Measurements from ENCODE around the gene PWWP2A. TPM values are rescaled to one million over a fixed set of nuclear protein-coding genes. Genes with fewer than 3 reads are reported as not detected.
"Not testable (repeated sequence)": the region's sequence is repeated elsewhere in the genome, so short reads cannot be mapped to it uniquely, and the experiment has no call there.

PWWP2A gene
- total RNA-seq, 1 donor from 2014 or later, result 19.6 TPM

DNA sequence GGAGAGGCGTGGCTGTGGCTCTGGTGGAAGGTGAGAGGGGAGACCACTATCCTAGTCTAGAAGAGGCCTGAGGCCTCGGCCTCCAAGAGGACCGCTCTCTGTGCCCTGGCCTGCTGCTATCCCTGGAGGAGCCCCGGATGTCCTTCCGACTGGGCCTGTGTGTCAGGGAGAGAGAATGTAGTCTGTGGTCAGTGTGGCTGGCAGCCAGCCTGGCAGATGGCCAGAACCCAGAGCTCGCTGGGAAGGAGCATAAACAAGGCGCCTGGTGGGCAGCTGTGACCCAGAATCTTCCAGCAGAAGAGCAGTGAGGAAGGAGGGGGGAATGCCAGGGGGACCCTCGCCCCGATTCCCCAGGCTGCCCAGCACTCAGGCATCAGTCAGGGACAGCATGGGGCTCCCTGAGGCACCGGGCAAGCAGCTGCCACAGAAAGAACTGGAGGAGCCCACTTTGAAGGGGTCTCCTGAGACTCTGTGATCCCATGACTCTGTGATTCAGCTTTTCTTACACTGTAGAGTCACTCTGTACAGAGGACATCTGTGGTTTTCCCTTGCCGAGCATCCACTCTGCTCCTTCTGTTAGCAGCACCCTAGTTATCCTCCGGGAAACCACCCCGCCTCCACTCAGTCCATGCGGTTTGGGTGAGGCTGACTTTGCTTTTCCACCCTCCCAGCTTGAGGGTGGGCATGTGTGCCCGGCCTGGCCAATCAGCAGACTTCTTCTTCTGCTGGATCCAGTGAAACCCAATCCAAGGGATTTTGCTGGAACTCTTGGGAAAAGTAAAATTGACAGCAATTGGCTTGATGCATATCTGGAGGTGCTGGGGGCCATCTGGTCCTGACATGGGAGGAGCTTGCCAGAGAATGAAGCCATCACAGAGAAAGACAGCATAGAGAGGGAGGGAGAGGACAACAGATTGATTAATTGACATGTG, 46.2 kb upstream of the PWWP2A start:
- peaks cover 53% of the 10 kb centered on the region for H3K4me1 ChIP-seq (ENCODE audit: insufficient read depth, low read length)

DNA sequence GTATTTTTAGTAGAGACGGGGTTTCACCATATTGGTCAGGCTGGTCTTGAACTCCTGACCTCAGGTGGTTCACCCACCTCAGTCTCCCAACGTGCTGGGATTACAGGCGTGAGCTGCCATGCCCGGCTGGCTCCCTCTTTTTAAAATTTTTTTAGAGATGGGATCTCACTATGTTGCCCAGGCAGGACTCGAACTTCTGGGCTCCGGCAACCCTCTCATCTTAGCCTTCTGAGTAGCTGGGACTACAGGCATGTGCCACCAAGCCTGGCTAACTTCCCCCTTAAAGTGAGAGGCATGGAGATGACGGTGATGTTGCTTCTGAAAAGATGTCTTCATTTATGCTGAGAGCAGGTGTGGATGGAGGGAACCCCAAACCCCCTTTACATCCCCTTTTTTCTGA, 43.7 kb upstream of the PWWP2A start:
- Histone ChIP-seq H3K36me3 (ENCODE audit: insufficient read depth, low read length) (no peaks in the 10 kb centered on the region), H3K4me3 (ENCODE audit: insufficient read depth, low read depth, low read length) (no peak overlapping the region), H3K4me1 (ENCODE audit: insufficient read depth, low read length) (peaks cover 47% of the 10 kb centered on the region), H3K27ac (ENCODE audit: low read depth, low read length) (no peak overlapping the region), H3K27me3 (ENCODE audit: insufficient read depth, low read length) (no peaks in the 10 kb centered on the region), H3K4me2 (ENCODE audit: low read length) (no peak overlapping the region), H2AFZ (ENCODE audit: low read depth, low read length) (no peak overlapping the region), H3K79me2 (ENCODE audit: insufficient read depth, low read length) (no peaks in the 10 kb centered on the region), H3K9ac (ENCODE audit: low read length) (no peak overlapping the region), H4K20me1 (ENCODE audit: insufficient read depth, low read length) (no peaks in the 10 kb centered on the region), H3K9me3 (ENCODE audit: insufficient read depth, low read depth, low read length) (no peaks in the 10 kb centered on the region)
- Mint-ChIP-seq H3K27ac (ENCODE audit: unreplicated experiment) (no peak overlapping the region), H3K4me3 (ENCODE audit: unreplicated experiment) (no peak overlapping the region), H3K9me3 (ENCODE audit: unreplicated experiment) (no peaks in the 10 kb centered on the region), H3K36me3 (ENCODE audit: low read depth, unreplicated experiment) (no peaks in the 10 kb centered on the region), H3K27me3 (ENCODE audit: low read depth, unreplicated experiment) (no peaks in the 10 kb centered on the region), H3K4me1 (ENCODE audit: low read depth, unreplicated experiment) (peaks cover 44% of the 10 kb centered on the region)
- DNase-seq (ENCODE audit: low read depth), result no peak
- FAIRE-seq, result no peak
- no peak for TF ChIP-seq EZH2 (IDR thresholded peaks at IDR 0.05; ENCODE audit: insufficient read depth, low read length)
- TF ChIP-seq, protein P1, sequence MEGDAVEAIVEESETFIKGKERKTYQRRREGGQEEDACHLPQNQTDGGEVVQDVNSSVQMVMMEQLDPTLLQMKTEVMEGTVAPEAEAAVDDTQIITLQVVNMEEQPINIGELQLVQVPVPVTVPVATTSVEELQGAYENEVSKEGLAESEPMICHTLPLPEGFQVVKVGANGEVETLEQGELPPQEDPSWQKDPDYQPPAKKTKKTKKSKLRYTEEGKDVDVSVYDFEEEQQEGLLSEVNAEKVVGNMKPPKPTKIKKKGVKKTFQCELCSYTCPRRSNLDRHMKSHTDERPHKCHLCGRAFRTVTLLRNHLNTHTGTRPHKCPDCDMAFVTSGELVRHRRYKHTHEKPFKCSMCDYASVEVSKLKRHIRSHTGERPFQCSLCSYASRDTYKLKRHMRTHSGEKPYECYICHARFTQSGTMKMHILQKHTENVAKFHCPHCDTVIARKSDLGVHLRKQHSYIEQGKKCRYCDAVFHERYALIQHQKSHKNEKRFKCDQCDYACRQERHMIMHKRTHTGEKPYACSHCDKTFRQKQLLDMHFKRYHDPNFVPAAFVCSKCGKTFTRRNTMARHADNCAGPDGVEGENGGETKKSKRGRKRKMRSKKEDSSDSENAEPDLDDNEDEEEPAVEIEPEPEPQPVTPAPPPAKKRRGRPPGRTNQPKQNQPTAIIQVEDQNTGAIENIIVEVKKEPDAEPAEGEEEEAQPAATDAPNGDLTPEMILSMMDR (IDR thresholded peaks at IDR 0.05; ENCODE audit: insufficient read depth, low read depth, low read length), result no peak

More for the DNA sequence above, 46.2 kb upstream of the PWWP2A start:
- FAIRE-seq, result peak; percentile 99
- peak overlapping the region; percentile 99 for H3K27ac ChIP-seq (ENCODE audit: low read depth, low read length)
- no peaks in the 10 kb centered on the region for H3K79me2 ChIP-seq (ENCODE audit: insufficient read depth, low read length)
- peak overlapping the region; percentile 100 for H3K27ac Mint-ChIP-seq (ENCODE audit: unreplicated experiment)
- peak overlapping the region; percentile 86 for H3K4me2 ChIP-seq (ENCODE audit: low read length)
- H3K27me3 Mint-ChIP-seq (ENCODE audit: low read depth, unreplicated experiment), result no peaks in the 10 kb centered on the region
- H3K9ac ChIP-seq (ENCODE audit: low read length), result peak overlapping the region; percentile 89
- no peaks in the 10 kb centered on the region for H3K36me3 ChIP-seq (ENCODE audit: insufficient read depth, low read length)
- H3K4me3 ChIP-seq (ENCODE audit: insufficient read depth, low read depth, low read length), result peak overlapping the region; percentile 41
- H3K4me3 Mint-ChIP-seq (ENCODE audit: unreplicated experiment), result peak overlapping the region; percentile 75
- H3K9me3 Mint-ChIP-seq (ENCODE audit: unreplicated experiment), result no peaks in the 10 kb centered on the region
- no peaks in the 10 kb centered on the region for H3K36me3 Mint-ChIP-seq (ENCODE audit: low read depth, unreplicated experiment)
- no peaks in the 10 kb centered on the region for H3K9me3 ChIP-seq (ENCODE audit: insufficient read depth, low read depth, low read length)
- peaks cover 48% of the 10 kb centered on the region for H3K4me1 Mint-ChIP-seq (ENCODE audit: low read depth, unreplicated experiment)
- H3K27me3 ChIP-seq (ENCODE audit: insufficient read depth, low read length), result no peaks in the 10 kb centered on the region
- H2AFZ ChIP-seq (ENCODE audit: low read depth, low read length), result peak overlapping the region; percentile 69
- TF ChIP-seq EZH2 (IDR thresholded peaks at IDR 0.05; ENCODE audit: insufficient read depth, low read length), result no peak
- TF ChIP-seq, protein P1 (IDR thresholded peaks at IDR 0.05; ENCODE audit: insufficient read depth, low read depth, low read length), result no peak
- DNase-seq (ENCODE audit: low read depth), result peak; percentile 99
- H4K20me1 ChIP-seq (ENCODE audit: insufficient read depth, low read length), result no peaks in the 10 kb centered on the region

DNA sequence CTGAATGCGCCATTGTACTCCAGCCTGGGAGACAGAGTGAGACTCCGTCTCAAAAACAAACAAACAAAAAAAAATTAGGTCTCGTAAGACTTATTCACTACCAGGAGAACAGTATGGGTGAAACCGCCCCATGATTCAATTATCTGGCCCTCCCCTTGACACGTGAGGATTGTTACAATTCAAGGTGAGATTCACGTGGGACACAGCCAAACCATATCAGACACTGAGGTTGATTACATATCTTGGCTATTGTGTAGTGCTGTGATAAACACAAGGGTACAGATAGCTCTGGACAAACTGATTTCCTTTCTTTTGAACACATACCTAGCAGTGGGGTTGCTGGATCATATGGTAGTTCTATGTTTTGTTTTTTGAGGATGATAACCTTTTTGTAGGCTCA, 42.4 kb upstream of the PWWP2A start:
- H4K20me1 ChIP-seq (ENCODE audit: insufficient read depth, low read length), result no peaks in the 10 kb centered on the region
- TF ChIP-seq EZH2 (IDR thresholded peaks at IDR 0.05; ENCODE audit: insufficient read depth, low read length), result no peak
- TF ChIP-seq, protein P1 (IDR thresholded peaks at IDR 0.05; ENCODE audit: insufficient read depth, low read depth, low read length), result no peak
- H3K4me3 ChIP-seq (ENCODE audit: insufficient read depth, low read depth, low read length), result no peak overlapping the region
- FAIRE-seq (no peak), DNase-seq (ENCODE audit: low read depth) (no peak)
- no peaks in the 10 kb centered on the region for H3K27me3 Mint-ChIP-seq (ENCODE audit: low read depth, unreplicated experiment)
- H3K9me3 Mint-ChIP-seq (ENCODE audit: unreplicated experiment), result no peaks in the 10 kb centered on the region
- no peaks in the 10 kb centered on the region for H3K27me3 ChIP-seq (ENCODE audit: insufficient read depth, low read length)
- no peaks in the 10 kb centered on the region for H3K79me2 ChIP-seq (ENCODE audit: insufficient read depth, low read length)
- no peak overlapping the region for H3K4me3 Mint-ChIP-seq (ENCODE audit: unreplicated experiment)
- no peak overlapping the region for H3K4me2 ChIP-seq (ENCODE audit: low read length)
- H3K27ac Mint-ChIP-seq (ENCODE audit: unreplicated experiment), result no peak overlapping the region
- H3K36me3 ChIP-seq (ENCODE audit: insufficient read depth, low read length), result no peaks in the 10 kb centered on the region
- no peak overlapping the region for H3K27ac ChIP-seq (ENCODE audit: low read depth, low read length)
- no peak overlapping the region for H2AFZ ChIP-seq (ENCODE audit: low read depth, low read length)
- H3K4me1 Mint-ChIP-seq (ENCODE audit: low read depth, unreplicated experiment), result peaks cover 32% of the 10 kb centered on the region
- H3K9me3 ChIP-seq (ENCODE audit: insufficient read depth, low read depth, low read length), result no peaks in the 10 kb centered on the region
- H3K9ac ChIP-seq (ENCODE audit: low read length), result no peak overlapping the region
- peaks cover 34% of the 10 kb centered on the region for H3K4me1 ChIP-seq (ENCODE audit: insufficient read depth, low read length)
- H3K36me3 Mint-ChIP-seq (ENCODE audit: low read depth, unreplicated experiment), result no peaks in the 10 kb centered on the region

- H3K27ac ChIP-seq (ENCODE audit: low read depth, low read length); H3K4me3 Mint-ChIP-seq (ENCODE audit: unreplicated experiment): not testable (repeated sequence)
- peak overlapping the region; percentile 24 for H2AFZ ChIP-seq (ENCODE audit: low read depth, low read length)
Measured at GRCh38 chr5:160160875-160161274, 41.6 kb upstream of the PWWP2A start.

More at GRCh38 chr5:160160875-160161274, 41.6 kb upstream of the PWWP2A start:
- not testable (repeated sequence) for FAIRE-seq; H3K27me3 Mint-ChIP-seq (ENCODE audit: low read depth, unreplicated experiment); H3K36me3 Mint-ChIP-seq (ENCODE audit: low read depth, unreplicated experiment); H3K9me3 Mint-ChIP-seq (ENCODE audit: unreplicated experiment); DNase-seq (ENCODE audit: low read depth); H3K4me3 ChIP-seq (ENCODE audit: insufficient read depth, low read depth, low read length); H3K36me3 ChIP-seq (ENCODE audit: insufficient read depth, low read length); H3K27me3 ChIP-seq (ENCODE audit: insufficient read depth, low read length); H3K9me3 ChIP-seq (ENCODE audit: insufficient read depth, low read depth, low read length); H4K20me1 ChIP-seq (ENCODE audit: insufficient read depth, low read length); H3K79me2 ChIP-seq (ENCODE audit: insufficient read depth, low read length)
- peak overlapping the region; percentile 60 for H3K27ac Mint-ChIP-seq (ENCODE audit: unreplicated experiment)
- peak overlapping the region; percentile 48 for H3K4me2 ChIP-seq (ENCODE audit: low read length)
- H3K4me1 ChIP-seq (ENCODE audit: insufficient read depth, low read length), result peaks cover 27% of the 10 kb centered on the region
- H3K4me1 Mint-ChIP-seq (ENCODE audit: low read depth, unreplicated experiment), result peaks cover 25% of the 10 kb centered on the region
- peak overlapping the region; percentile 26 for H3K9ac ChIP-seq (ENCODE audit: low read length)

Data from astrocyte (in vitro differentiated cells and primary cell).